H9 (cell line): Measurements from ENCODE around the gene DEAF1. TPM values are rescaled to one million over a fixed set of nuclear protein-coding genes. Genes with fewer than 3 reads are reported as not detected.

Experiments used
- DNase-seq: peaks from one replicate; pipeline ENCODE4 v3.0.0-alpha.2; 2017
- H2AFZ ChIP-seq: one replicate; pipeline ENCODE4 v1.6.1; 2013; ENCODE audit warnings: mild to moderate bottlenecking, low read length, control low read depth, moderate library complexity
- H2AK5ac ChIP-seq: 2 replicates; pipeline ENCODE4 v1.6.1; 2013; ENCODE audit warnings: low read length, control low read depth, mixed read lengths; ENCODE audit not compliant: insufficient read length
- H2BK120ac ChIP-seq: one replicate; pipeline ENCODE4 v1.6.1; 2013; ENCODE audit warnings: low read depth, mild to moderate bottlenecking, low read length, control low read depth, inconsistent platforms; ENCODE audit not compliant: poor library complexity, severe bottlenecking
- H2BK12ac ChIP-seq: 2 replicates; pipeline ENCODE4 v1.6.1; 2013; ENCODE audit warnings: low read length, control low read depth, mixed read lengths, low read depth; ENCODE audit not compliant: insufficient read length
- H2BK15ac ChIP-seq: 2 replicates; pipeline ENCODE4 v1.6.1; 2013; ENCODE audit warnings: low read depth, low read length, control low read depth
- H2BK20ac ChIP-seq: one replicate; pipeline ENCODE4 v1.6.1; 2013; ENCODE audit warnings: low read depth, mild to moderate bottlenecking, low read length, control low read depth, inconsistent platforms; ENCODE audit not compliant: poor library complexity, severe bottlenecking
- H2BK5ac ChIP-seq: 2 replicates; pipeline ENCODE4 v1.6.1; 2013; ENCODE audit warnings: low read length, control low read depth, mixed read lengths; ENCODE audit not compliant: insufficient read length
- H3K14ac ChIP-seq: 2 replicates; pipeline ENCODE4 v1.6.1; 2013; ENCODE audit warnings: low read length, control low read depth; ENCODE audit not compliant: insufficient read depth
- H3K18ac ChIP-seq: 2 replicates; pipeline ENCODE4 v1.6.1; 2013; ENCODE audit warnings: low read depth, mild to moderate bottlenecking, mixed read lengths, low read length, control low read depth; ENCODE audit not compliant: insufficient read length
- H3K23ac ChIP-seq: 2 replicates; pipeline ENCODE4 v1.6.1; 2013; ENCODE audit warnings: low read length, control low read depth, mixed read lengths, low read depth; ENCODE audit not compliant: insufficient read length
- H3K23me2 ChIP-seq: 2 replicates; pipeline ENCODE4 v1.6.1; 2013; ENCODE audit warnings: low read depth, mild to moderate bottlenecking, mixed read lengths, low read length, control low read depth; ENCODE audit not compliant: insufficient read length, poor library complexity, severe bottlenecking
- H3K27ac ChIP-seq: 2 replicates; pipeline ENCODE4 v1.5.1; 2013; ENCODE audit warnings: low read length, control low read depth, mixed read lengths, low read depth; ENCODE audit not compliant: insufficient read length
- H3K27me3 ChIP-seq: 2 replicates; pipeline ENCODE4 v1.6.1; 2013; ENCODE audit warnings: low read length, control low read depth, inconsistent platforms; ENCODE audit not compliant: insufficient read depth
- H3K4ac ChIP-seq: 2 replicates; pipeline ENCODE4 v1.6.1; 2013; ENCODE audit warnings: low read depth, mild to moderate bottlenecking, control low read depth, inconsistent platforms, low read length, moderate library complexity
- H3K4me1 ChIP-seq: 2 replicates; pipeline ENCODE4 v1.6.1; 2013; ENCODE audit warnings: low read length, control low read depth, inconsistent platforms; ENCODE audit not compliant: insufficient read depth
- H3K4me2 ChIP-seq: 2 replicates; pipeline ENCODE4 v1.6.1; 2013; ENCODE audit warnings: low read length, control low read depth, mixed read lengths; ENCODE audit not compliant: insufficient read length, insufficient read depth
- H3K56ac ChIP-seq: 2 replicates; pipeline ENCODE4 v1.6.1; 2013; ENCODE audit warnings: low read depth, mild to moderate bottlenecking, mixed read lengths, low read length, control low read depth; ENCODE audit not compliant: insufficient read length
- H3K79me1 ChIP-seq: 2 replicates; pipeline ENCODE4 v1.6.1; 2013; ENCODE audit warnings: low read depth, mild to moderate bottlenecking, moderate library complexity, low read length, control low read depth, inconsistent platforms; ENCODE audit not compliant: insufficient read depth, poor library complexity, severe bottlenecking
- H3K79me2 ChIP-seq: 2 replicates; pipeline ENCODE4 v1.6.1; 2013; ENCODE audit warnings: low read length, control low read depth, inconsistent platforms; ENCODE audit not compliant: insufficient read depth
- H3K9ac ChIP-seq: 2 replicates; pipeline ENCODE4 v1.6.1; 2013; ENCODE audit warnings: low read length, control low read depth, mixed read lengths; ENCODE audit not compliant: insufficient read length; ENCODE audit errors: extremely low read depth
- H3K9me3 ChIP-seq: one replicate; pipeline ENCODE4 v1.6.1; 2013; ENCODE audit warnings: low read depth, low read length, inconsistent platforms; ENCODE audit not compliant: control insufficient read depth
- H3T11ph ChIP-seq: one replicate; pipeline ENCODE4 v1.6.1; 2013; ENCODE audit warnings: mild to moderate bottlenecking, low read length, control low read depth, inconsistent platforms
- H4K20me1 ChIP-seq: one replicate; pipeline ENCODE4 v1.6.1; 2013; ENCODE audit not compliant: control insufficient read depth, insufficient read length, insufficient read depth
- H4K5ac ChIP-seq: 2 replicates; pipeline ENCODE4 v1.6.1; 2013; ENCODE audit warnings: low read depth, mild to moderate bottlenecking, mixed read lengths, low read length, control low read depth; ENCODE audit not compliant: insufficient read length
- H4K8ac ChIP-seq: replicated peaks from 2 replicates; pipeline ENCODE4 v1.6.1; 2013; ENCODE audit warnings: low read length, control low read depth, mixed read lengths, low read depth; ENCODE audit not compliant: insufficient read length
- H4K91ac ChIP-seq: 2 replicates; pipeline ENCODE4 v1.6.1; 2013; ENCODE audit warnings: low read depth, mild to moderate bottlenecking, moderate library complexity, mixed read lengths, low read length, control low read depth; ENCODE audit not compliant: insufficient read length
- H3K27ac Mint-ChIP-seq, 3 experiments: 2 replicates in 2 of 3; 3 replicates in 1 of 3; pipeline ENCODE4 v1.8.0; 2020 to 2021; ENCODE audit warnings: mixed read lengths in 3 of 3, mild to moderate bottlenecking in 1 of 3, moderate library complexity in 1 of 3
- H3K27me3 Mint-ChIP-seq: 2 replicates; pipeline ENCODE4 v1.8.0; 2021; ENCODE audit warnings: low read depth, mild to moderate bottlenecking, moderate library complexity, mixed read lengths
- H3K36me3 Mint-ChIP-seq, 3 experiments: 2 replicates in 2 of 3; 3 replicates in 1 of 3; pipeline ENCODE4 v1.8.0; 2020 to 2021; ENCODE audit warnings: low read depth in 3 of 3, mixed read lengths in 3 of 3; ENCODE audit not compliant: insufficient read depth in 1 of 3
- H3K4me1 Mint-ChIP-seq, 2 experiments: 2 replicates each; pipeline ENCODE4 v1.8.0; 2020; ENCODE audit warnings: mixed read lengths in 2 of 2
- H3K4me3 Mint-ChIP-seq, 2 experiments: 2 replicates in 1 of 2; 3 replicates in 1 of 2; pipeline ENCODE4 v1.8.0; 2020 to 2021; ENCODE audit warnings: mild to moderate bottlenecking in 2 of 2, mixed read lengths in 2 of 2, moderate library complexity in 1 of 2
- H3K9me3 Mint-ChIP-seq, 2 experiments: 2 replicates in 1 of 2; 3 replicates in 1 of 2; pipeline ENCODE4 v1.8.0; 2020; ENCODE audit warnings: mild to moderate bottlenecking in 2 of 2, mixed read lengths in 2 of 2, moderate library complexity in 1 of 2
- WGBS: extraction: QIAGEN DNeasy Blood & Tissue Kit; methylation state at CpG from one replicate; pipeline ENCODE4 v1.1.7; 2013; ENCODE audit warnings: missing lambda C conversion rate, low lambda C conversion rate, mixed read lengths; ENCODE audit not compliant: insufficient read length; ENCODE audit errors: extremely low coverage; 5-methylcytosine and 5-hydroxymethylcytosine counted together
- total RNA-seq: library from RNA; stranded (reverse); gene quantifications from 2 replicates; pipeline ENCODE4 v1.2.1, GENCODE V29; 2021
- TF ChIP-seq, protein P1 (sequence below): fragments of 200-600 bp; sonication (generic); conservative IDR thresholded peaks from 3 replicates; pipeline ENCODE4 v1.8.0; 2021; ENCODE audit warnings: antibody characterized with exemption, mild to moderate bottlenecking

The DEAF1 gene
- total RNA-seq, 1 experiment from 2014 or later = 67.3 TPM

DNA sequence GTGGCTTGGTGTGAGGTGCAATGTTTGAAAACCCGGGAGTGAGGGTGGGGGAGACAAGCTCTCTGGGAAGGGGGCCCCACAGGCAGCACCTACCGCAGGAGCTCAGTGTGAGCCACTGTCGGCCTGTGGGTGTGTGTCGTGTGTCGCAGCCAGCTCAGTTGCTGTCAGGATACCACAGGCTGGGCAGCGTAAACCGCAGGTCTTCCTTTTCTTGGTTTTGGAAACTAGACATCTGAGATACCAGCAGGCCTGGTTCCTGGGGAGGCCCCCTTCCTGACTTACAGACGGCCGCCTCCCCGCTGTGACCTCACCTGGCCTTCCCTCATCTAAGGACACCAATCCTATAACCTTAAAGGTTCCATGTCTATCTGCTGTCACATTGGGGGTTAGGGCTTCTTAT is 98.6 kb downstream of the DEAF1 start:
- Mint-ChIP-seq H3K36me3 (peaks cover 50 to 80% (median 78%) of the 10 kb centered on the region in 3 experiments), H3K4me1 (no peaks in the 10 kb centered on the region), H3K9me3 (no peaks in the 10 kb centered on the region; a peak in 1 of 5 replicates), H3K27me3 (0 out of 2 replicates have a peak, but pooled peaks cover 2% of the 10 kb centered on the region), H3K4me3 (no peak overlapping the region), H3K27ac (peak overlapping the region in 1 of 3 experiments; percentile 39; a peak in 1 of 7 replicates)
- Histone ChIP-seq H2AK5ac (no peak overlapping the region), H3K18ac (no peak overlapping the region), H3K14ac (no peak overlapping the region), H3K56ac (no peak overlapping the region), H2BK15ac (no peak overlapping the region), H4K20me1 (no peaks in the 10 kb centered on the region), H3K4ac (no peak overlapping the region), H4K5ac (no peak overlapping the region), H4K91ac (no peak overlapping the region), H2BK5ac (no peak overlapping the region), H3K79me2 (no peaks in the 10 kb centered on the region), H3K4me2 (no peak overlapping the region), H3K23me2 (no peaks in the 10 kb centered on the region), H3K4me1 (no peaks in the 10 kb centered on the region), H2BK12ac (no peak overlapping the region), H3K27ac (no peak overlapping the region), H4K8ac (no peak overlapping the region), H2BK20ac (no peak overlapping the region), H3K79me1 (no peaks in the 10 kb centered on the region), H2AFZ (no peak overlapping the region), H3T11ph (no peak overlapping the region), H3K9me3 (no peaks in the 10 kb centered on the region), H3K23ac (no peak overlapping the region), H3K27me3 (no peaks in the 10 kb centered on the region), H3K9ac (no peak overlapping the region), H2BK120ac (no peak overlapping the region)
- TF ChIP-seq, protein P1, sequence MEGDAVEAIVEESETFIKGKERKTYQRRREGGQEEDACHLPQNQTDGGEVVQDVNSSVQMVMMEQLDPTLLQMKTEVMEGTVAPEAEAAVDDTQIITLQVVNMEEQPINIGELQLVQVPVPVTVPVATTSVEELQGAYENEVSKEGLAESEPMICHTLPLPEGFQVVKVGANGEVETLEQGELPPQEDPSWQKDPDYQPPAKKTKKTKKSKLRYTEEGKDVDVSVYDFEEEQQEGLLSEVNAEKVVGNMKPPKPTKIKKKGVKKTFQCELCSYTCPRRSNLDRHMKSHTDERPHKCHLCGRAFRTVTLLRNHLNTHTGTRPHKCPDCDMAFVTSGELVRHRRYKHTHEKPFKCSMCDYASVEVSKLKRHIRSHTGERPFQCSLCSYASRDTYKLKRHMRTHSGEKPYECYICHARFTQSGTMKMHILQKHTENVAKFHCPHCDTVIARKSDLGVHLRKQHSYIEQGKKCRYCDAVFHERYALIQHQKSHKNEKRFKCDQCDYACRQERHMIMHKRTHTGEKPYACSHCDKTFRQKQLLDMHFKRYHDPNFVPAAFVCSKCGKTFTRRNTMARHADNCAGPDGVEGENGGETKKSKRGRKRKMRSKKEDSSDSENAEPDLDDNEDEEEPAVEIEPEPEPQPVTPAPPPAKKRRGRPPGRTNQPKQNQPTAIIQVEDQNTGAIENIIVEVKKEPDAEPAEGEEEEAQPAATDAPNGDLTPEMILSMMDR = no peak
- WGBS = no CpG with 5 or more reads among the region's 10 CpGs
- DNase-seq = no peak
